SIG-M5 treated with dmso at 0.1 percent for 504 hours (cell line): ENCODE measurements around the gene ZSWIM7.
A peak's percentile ranks its signal among the peaks of the same experiment; 100 is the strongest.
"Not testable (repeated sequence)": the region's sequence is repeated elsewhere in the genome, so short reads cannot be mapped to it uniquely, and the experiment has no call there.

ENCODE experiments used
- DNase-seq: peaks from one replicate; lab custom pipeline; 2025; ENCODE audit not compliant: unreplicated experiment; lab: John Stamatoyannopoulos, UW

The ZSWIM7 gene

DNA sequence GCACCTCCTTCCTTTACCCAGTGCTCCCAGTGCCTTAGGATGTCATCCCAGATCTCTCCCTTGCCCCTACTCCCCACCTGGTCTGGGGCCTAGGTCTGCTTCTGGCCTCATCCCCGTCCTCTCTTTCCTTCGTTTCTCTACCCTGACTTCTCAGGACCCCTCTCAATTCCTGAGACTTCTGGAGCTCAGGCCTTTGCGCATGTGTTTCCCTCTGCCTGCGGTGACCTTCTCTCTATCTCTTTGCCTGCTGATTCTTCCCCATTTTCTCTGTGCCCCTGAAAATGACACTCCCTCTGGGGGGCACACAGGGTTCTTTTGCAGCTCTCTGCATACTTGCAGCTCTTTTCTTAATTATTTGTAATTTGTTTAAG, 41.0 kb downstream of the ZSWIM7 start:
- DNase-seq, result no peak

DNA sequence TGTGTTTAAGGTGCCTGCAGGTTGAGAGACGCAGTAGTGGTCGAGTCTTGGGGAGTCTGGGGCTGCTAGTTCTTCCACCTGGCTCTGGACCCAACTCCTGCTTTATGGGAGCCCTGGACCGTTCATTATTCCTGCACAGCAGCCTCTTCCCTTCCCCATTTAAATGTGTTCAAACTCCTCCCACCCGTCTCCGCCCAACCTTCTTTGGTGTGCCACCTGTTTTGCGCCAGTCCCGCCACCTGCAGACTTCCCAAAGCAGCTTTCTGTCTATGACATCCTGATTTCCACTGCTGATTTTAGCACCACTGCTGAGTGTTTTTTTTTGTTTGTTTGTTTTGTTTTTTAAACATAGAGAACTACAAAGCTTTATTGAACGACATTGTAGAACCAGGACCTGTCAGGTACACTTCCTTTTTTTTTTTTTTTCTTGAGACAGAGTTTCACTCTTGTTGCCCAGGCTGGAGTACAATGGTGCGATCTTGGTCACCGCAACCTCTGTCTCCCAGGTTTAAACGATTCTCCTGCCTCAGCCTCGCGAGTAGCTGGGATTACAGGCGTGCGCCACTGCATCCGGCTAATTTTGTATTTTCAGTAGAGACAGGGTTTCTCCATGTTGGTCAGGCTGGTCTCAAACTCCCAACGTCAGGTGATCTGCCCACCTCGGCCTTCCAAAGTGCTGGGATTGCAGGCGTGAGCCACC, 41.7 kb downstream of the ZSWIM7 start:
- no peak for DNase-seq

- DNase-seq, result no peak
Observed at GRCh38 chr17:15957206-15957605, 42.3 kb downstream of the ZSWIM7 start.

GRCh38 chr17:15955793-15956541, 43.5 kb downstream of the ZSWIM7 start:
- no peak for DNase-seq

DNA sequence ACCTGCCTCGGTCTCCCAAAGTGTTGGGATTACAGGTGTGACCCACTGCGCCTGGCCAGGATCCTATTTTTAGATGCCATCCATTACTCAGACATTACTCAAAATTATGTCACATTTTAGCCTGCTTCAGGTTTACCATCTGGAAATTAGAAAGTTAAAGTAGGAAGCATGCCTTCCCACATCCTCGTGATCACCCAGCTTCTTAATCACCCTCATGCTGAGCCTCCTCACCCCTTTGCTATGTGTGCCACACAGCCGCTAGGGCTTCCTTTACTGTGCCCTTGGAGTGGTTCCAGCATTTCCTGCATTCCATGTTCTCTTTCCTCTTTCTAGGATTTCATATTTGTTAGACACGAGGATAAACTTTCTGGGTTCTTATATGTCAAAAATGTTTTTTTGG, 45.3 kb downstream of the ZSWIM7 start:
- DNase-seq, result no peak

GRCh38 chr17:15952916-15953790, 46.4 kb downstream of the ZSWIM7 start:
- no peak for DNase-seq

DNA sequence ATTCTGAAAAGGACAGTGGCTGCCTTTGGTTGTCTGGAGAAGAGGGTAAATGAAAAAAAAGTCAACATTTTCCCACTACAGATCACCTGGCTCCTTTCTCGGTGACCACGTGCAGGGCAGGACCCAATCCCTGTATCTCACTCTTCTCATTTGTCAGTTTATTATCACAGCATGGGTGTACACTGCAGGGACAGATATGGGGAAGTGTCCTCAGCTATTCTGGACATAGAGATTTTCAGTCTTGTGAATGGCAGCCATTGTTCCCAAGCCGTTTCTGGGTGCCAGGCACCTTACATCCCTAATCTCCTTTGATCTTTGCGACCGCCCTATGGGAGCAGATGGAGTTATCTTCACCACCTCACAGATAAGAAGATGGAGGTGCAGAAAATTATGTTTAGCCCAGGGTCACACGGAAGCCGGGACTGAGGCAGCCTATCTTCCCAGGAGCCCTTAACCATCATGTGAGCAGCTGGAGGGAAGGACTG, 47.4 kb downstream of the ZSWIM7 start:
- no peak for DNase-seq

DNA sequence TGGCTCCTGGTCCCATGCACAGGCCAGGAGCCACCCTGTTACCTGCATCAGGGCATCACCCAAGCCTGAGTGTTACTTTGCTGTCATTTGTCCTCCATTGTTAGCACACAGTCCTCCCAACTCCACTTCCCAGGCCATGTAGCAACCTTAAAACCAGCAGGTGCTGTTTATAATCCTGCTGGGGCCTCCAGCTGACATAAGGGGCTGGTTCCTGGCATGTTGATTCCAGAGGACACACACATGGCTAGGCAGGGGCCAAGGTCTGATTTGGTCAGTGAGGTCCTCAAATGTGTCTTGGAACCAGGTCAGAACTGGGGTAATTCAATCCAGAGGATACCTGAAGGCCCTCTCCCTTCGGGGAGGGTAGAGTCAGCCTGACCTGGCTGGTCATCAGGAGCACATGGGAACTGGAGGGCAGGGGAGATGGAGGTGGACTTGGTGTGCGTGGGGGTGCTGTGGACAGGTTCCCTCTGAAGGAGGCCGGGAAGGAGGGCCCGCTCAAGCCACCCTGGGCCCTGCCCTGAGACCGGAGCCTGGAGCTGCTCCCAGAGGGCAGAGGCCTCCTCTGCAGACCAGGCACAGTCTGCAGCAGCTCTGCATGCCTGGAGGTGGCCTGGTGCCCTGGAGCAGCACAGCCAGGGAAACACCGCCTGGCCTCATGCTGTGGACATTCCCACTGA, 48.0 kb downstream of the ZSWIM7 start:
- no peak for DNase-seq

DNA sequence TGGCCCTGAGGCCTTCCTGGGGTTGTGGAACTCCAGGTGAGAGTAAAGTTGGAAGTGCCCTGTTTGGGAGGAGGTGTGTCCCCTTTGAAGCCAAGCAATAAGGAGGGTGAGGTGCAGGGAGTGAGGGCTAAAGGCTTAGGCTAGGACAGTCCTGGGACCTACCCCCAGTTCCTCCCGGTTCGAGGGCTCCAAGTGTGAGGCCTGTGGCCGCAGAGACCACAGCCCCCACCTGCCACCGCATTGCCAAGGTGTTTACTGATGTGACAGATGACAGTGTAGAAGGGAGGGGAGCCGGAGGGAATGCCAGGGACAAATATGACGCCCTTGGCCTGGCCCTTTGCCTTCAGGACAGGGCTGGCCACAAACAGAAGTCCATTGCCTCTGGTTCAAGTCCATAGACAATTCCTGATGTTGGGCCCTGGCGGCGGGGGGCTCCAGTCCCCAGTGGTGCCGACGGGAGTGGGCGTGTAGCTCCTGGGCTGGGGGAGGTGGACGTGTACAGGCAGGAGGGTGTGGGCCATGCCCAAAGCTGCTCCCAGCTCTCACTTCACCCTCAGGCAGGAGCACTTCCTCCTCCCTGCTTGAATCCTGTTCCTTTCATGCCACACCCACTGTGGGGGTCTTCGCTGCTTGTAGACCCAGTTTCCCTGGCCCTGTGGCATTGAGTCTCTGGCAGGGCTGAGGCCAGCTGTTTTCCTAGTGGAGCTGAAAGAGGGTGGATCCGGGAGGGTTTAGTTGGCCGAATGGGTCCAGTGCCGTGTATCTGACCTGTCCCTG, 51.3 kb downstream of the ZSWIM7 start:
- no peak for DNase-seq

DNA sequence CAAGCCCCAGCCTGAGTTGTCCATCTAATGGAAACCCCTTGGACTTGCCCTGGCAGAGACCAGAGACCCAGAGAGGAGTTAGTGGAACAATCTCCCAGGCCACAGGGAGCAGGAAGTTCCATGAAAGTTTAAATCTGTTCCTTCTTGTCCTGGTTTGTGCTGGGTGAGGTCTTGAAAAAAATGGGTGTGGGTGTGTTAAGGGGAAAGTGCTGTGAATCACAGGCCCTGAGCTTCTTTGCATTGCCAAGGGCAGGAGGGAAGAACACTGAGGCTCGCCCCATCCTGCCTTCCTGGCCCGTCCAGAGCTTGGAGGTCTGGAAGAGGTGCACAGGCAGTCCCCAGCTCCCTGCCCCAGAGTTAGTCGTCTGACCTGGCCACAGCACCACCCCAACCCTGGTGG, 52.2 kb downstream of the ZSWIM7 start:
- no peak for DNase-seq

- DNase-seq, result no peak
Observed at GRCh38 chr17:15946611-15947120, 52.8 kb downstream of the ZSWIM7 start.

GRCh38 chr17:15945527-15946191, 53.8 kb downstream of the ZSWIM7 start:
- DNase-seq, result no peak

DNA sequence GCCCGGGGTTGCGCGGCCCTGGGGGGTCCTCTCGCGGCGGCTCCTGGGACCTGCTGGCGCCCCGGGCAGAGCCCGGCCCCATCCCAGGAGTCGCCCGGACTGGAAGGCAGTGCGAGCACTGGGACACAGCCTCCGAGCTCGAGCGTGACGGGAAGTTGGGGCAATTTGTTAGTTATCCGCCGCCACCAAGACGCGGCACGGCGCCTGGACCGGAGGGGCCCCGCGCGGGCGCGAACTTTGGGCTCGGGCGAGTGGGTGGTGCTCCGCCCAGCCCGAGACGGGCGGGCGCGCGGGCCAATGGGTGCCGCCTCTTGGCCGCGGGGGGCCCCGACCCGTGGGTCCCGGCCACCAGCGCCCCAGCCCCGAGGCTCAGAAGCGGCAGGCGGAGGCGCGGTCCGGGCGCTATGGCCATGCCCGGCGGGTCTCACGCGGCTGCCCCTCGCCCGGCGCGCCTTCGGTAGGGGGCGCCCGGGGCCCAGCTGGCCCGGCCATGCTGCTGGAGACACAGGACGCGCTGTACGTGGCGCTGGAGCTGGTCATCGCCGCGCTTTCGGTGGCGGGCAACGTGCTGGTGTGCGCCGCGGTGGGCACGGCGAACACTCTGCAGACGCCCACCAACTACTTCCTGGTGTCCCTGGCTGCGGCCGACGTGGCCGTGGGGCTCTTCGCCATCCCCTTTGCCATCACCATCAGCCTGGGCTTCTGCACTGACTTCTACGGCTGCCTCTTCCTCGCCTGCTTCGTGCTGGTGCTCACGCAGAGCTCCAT, 54.6 kb downstream of the ZSWIM7 start, which contains the start of gene ADORA2B:
Gene ADORA2B (plus strand): TSS at position 372 of the 768 bp plus-strand sequence. CDS start 119 bp downstream, at position 491.
- DNase-seq, result no peak

DNA sequence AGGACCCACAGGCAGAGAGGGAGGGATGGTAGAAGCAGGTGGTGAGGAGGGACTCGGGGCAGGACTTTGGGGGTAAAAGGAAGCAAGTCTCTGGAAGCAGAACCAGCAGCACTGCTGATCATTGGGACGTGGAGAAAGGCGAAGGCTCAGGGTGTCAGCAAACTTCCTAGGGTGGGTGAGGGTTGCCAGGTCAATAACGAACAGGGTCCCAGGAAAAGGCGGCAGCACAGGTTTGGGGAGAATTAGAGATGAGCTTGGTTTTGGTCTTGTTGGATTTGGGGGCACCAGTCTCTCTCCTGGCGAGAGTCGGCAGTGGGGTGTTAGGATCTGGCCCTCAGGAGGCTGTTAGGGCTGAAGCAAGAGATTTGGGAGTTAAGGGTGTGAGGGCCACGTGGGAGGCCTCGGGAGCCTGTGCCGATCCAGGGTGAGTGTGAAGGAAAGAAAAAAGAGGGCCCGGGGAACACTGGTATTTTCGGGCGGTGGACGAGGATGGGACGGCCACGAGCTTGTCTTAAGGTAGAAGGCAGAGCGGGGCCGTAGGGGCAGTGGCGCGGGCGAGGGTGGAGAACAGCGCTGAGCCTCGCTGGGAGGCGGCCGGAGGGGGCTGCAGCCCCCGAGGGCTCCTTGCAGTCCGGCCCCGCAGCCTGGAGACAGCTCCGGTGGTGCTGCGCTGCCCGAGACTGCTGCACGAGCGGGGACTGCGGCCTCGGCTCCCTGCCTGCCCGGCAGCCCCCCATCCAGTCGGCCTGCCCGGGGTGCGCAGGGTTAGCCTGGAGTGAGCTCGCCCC, 55.3 kb downstream of the ZSWIM7 start:
- DNase-seq, result no peak

DNA sequence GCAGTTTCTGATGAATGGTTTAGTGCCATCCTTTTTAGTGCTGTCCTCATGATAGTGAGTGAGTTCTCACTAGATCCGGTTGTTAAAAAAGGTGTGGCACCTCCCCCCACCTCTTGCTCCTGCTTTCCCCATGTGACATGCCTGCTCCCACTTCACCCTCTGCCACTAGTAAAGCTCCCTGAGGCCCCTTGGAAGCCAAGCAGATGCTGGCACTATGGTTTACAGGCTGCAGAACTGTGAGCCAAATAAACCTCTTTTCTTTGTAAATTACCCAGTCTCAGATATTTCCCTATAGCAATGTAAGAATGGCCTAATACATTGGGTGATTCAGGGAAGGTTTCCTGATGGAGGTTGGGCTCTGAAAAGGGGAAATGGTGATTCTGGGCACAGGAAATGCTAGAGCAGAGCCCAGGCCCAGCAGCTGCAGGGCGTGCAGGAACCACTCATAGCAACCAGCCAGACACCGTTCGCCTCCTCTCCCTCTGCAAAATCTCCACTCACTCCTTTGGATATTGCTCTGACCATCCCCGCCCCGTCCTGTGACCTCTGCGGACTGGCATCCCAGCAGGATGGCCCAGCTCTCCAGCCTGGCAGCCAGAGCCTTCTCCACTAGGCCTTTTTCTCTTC, 57.2 kb downstream of the ZSWIM7 start:
- DNase-seq, result peak; percentile 79

DNA sequence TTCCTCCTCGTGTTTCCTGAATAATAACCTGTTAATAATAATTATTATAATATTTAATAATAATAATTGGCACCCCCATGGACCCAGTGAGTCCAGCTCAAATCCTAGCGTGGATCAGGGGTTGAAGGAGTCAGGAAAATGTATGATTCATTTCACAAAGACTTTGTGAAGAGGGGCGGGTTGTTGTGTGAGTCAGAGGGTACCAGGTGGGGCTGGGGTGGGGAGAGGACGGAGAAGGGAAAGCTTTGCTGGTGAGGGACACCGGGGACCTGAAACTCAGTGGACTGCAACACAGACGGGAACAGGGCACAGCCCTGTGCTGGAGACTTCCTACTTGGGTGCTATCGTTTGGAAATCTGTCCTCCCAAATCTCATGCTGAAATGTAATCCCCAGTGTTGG, 57.7 kb downstream of the ZSWIM7 start:
- no peak for DNase-seq

DNA sequence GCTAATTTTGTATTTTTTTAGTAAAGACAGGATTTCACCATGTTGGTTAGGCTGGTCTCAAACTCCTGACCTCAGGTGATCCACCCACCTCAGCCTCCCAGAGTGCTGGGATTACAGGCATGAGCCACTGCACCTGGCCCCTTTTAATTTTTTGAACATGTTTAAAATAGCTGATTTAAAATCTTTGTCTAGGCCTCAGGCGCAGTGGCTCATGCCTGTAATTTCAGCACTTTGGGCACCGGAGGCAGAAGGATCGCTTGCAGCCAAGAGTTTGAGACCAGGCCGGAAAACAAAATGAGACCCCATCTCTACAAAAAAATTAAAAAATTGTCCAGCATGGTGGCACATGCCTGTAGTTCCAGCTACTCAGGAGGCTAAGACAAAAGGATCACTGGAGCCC, 63.0 kb downstream of the ZSWIM7 start:
- DNase-seq, result not testable (repeated sequence)
